LoVo (cell line): ENCODE measurements around the gene SMIM24.
"Not testable (repeated sequence)": the region's sequence is repeated elsewhere in the genome, so short reads cannot be mapped to it uniquely, and the experiment has no call there.

Experiments
- DNase-seq: peaks from one replicate; pipeline ENCODE4 v3.0.0-alpha.2; 2016; ENCODE audit warnings: low spot score

Gene SMIM24

GRCh38 chr19:3433805-3434540 lies 46.4 kb downstream of the SMIM24 start:
- DNase-seq = no peak

- DNase-seq = no peak
Observed at GRCh38 chr19:3433313-3433712, 47.0 kb downstream of the SMIM24 start.

- no peak for DNase-seq
Observed at GRCh38 chr19:3431760-3432397, 48.4 kb downstream of the SMIM24 start.

DNA sequence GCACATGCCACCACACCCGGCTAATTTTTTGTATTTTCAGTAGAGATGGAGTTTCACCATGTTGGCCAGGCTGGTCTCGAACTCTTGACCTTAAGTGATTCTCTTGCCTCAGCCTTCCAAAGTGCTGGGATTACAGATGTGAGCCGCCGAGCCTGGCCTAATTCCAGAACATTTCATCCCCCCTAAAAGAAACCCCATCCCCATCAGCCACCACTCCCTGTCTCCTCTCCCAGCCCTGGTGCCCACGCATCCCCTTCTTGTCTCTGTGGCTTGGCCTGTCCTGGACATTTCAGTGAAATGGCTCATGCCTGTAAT lies 50.0 kb downstream of the SMIM24 start:
- not testable (repeated sequence) for DNase-seq

- no peak for DNase-seq
Observed at GRCh38 chr19:3426433-3426832, 53.9 kb downstream of the SMIM24 start.
